Sigmoid colon (tissue), 7 donors: ENCODE results near the gene ALAS1. TPM values are rescaled to one million over a fixed set of nuclear protein-coding genes. Genes with fewer than 3 reads are reported as not detected.
A peak's percentile ranks its signal among the peaks of the same experiment; 100 is the strongest.
"Not testable (repeated sequence)": the region's sequence is repeated elsewhere in the genome, so short reads cannot be mapped to it uniquely, and the experiment has no call there.

Experiments used
- DNase-seq: peaks from one replicate; pipeline ENCODE4 v3.0.0-alpha.2; 2019
- H3K27ac ChIP-seq, 4 donors: fragments of 200-600 bp; sonication (generic); one replicate each; pipeline ENCODE4 v1.5.1; 2016 to 2019; ENCODE audit warnings: mild to moderate bottlenecking in 1 of 4
- H3K27me3 ChIP-seq, 3 donors: fragments of 200-600 bp; sonication (generic); one replicate each; pipeline ENCODE4 v1.5.1; 2019; ENCODE audit warnings: mild to moderate bottlenecking in 1 of 3
- H3K36me3 ChIP-seq, 4 donors: fragments of 200-600 bp; sonication (generic); one replicate each; pipeline ENCODE4 v1.5.1; 2016 to 2019
- H3K4me1 ChIP-seq, 4 donors: fragments of 200-600 bp; sonication (generic); one replicate each; pipeline ENCODE4 v1.5.1; 2017 to 2019
- H3K4me3 ChIP-seq, 4 donors: fragments of 200-600 bp; sonication (generic); one replicate each; pipeline ENCODE4 v1.5.1; 2017 to 2019; ENCODE audit warnings: mild to moderate bottlenecking in 2 of 4, moderate library complexity in 1 of 4
- H3K9me3 ChIP-seq, 4 donors: fragments of 200-600 bp in 3 of 4; sonication (generic) in 3 of 4; one replicate each; pipeline versions ENCODE4 v1.5.1 to v1.6.1; 2013 to 2019
- CTCF ChIP-seq, 4 experiments: fragments of 450-650 bp in 3 of 4; fragments of 200-600 bp in 1 of 4; IDR thresholded peaks; one replicate each; pipeline ENCODE4 v1.5.1; 2016 to 2019; ENCODE audit warnings: antibody characterized with exemption in 4 of 4, mild to moderate bottlenecking in 3 of 4, moderate library complexity in 2 of 4
- EP300 ChIP-seq, 4 donors: sonication (generic); formaldehyde crosslinking; IDR thresholded peaks; one replicate each; pipeline ENCODE4 v1.6.1; 2017; ENCODE audit warnings: antibody characterized with exemption in 4 of 4
- POLR2A ChIP-seq, 2 donors: fragments of 450-650 bp; IDR thresholded peaks; one replicate each; pipeline ENCODE4 v1.6.1; 2016; ENCODE audit warnings: antibody characterized with exemption in 2 of 2, mild to moderate bottlenecking in 2 of 2, moderate library complexity in 2 of 2
- POLR2AphosphoS5 ChIP-seq, 4 donors: sonication (generic); formaldehyde crosslinking; IDR thresholded peaks; one replicate each; pipeline ENCODE4 v1.6.1; 2017; ENCODE audit warnings: antibody characterized with exemption in 4 of 4
- WGBS, 2 donors: extraction: QIAGEN DNeasy Blood & Tissue Kit; methylation state at CpG; one replicate each; pipeline ENCODE4 v1.1.7; 2013; 5-methylcytosine and 5-hydroxymethylcytosine counted together
- intact Hi-C: fragments of 100-400 bp; cut with DNase I; formaldehyde crosslinking; loops from one replicate; pipeline ENCODE4 v1.15.1; 2023
- polyA plus RNA-seq, 3 donors: library from polyadenylated mRNA; stranded (reverse); fragments of 200-250 nt; gene quantifications; one replicate each; pipeline ENCODE4 v1.2.3, GENCODE V29; 2013
- total RNA-seq, 4 donors: library from RNA; depleted of rRNA; stranded (reverse); fragments of >200 nt; gene quantifications; one replicate each; pipeline ENCODE4 v1.1.0, GENCODE V29; 2016
- donor health status: healthy with polysubstance abuse.
- donor health status: Bipolar disorder and iron deficiency.
- donor health status: healthy.

The ALAS1 gene
- total and polyA plus RNA-seq, 7 donors: 23.2 to 121 (median 27.3) TPM

DNA sequence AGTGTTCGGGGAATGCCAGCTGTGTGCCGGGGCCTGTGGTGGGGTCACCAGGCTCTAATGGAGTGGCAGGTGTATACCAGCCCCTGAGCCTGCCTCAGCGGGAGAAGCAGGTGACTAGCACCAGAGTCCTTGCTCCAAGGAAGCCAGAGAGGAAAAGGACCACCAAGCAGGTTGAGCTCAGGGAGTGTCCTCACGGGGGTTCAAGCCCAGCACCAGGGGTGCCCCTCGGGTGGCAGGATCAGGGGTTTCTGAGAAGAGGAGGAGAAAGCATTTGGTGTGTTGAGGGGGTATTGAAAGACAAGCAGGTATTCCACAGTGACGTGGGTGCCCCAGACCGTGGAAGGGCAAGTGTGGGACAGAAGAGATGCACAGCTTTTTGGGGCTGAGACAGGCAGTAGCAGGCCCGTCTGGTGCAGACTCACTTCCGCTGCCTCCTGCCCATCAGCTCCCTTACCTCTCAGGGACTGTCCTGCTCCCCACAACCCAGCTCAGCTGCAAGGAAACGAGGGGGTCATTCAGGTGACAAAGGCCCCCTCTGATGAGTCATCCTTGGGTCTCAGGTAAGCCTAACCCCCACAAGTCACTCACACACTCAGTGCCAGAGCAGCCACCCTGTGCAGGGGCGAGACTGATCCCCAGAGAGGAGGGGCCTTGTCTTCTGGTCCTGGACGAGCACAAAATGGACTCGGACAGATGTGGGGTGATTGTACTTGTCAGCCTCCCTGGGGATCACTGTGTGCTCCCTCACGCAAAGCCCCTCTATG lies 22.4 kb upstream of the ALAS1 start:
- TF ChIP-seq EP300 (IDR thresholded peaks at IDR 0.05) (no peak), POLR2AphosphoS5 (IDR thresholded peaks at IDR 0.05) (no peak), CTCF (IDR thresholded peaks at IDR 0.05) (no peak), POLR2A (IDR thresholded peaks at IDR 0.05) (no peak)
- H3K27ac ChIP-seq: no peak overlapping the region
- no peaks in the 10 kb centered on the region for H3K27me3 ChIP-seq
- no peaks in the 10 kb centered on the region for H3K9me3 ChIP-seq
- DNase-seq: peak; percentile 50
- 92 to 93% methylated on average over 14 of the region's 14 CpGs for WGBS, 2 donors
- H3K36me3 ChIP-seq: no peaks in the 10 kb centered on the region
- H3K4me3 ChIP-seq: no peak overlapping the region
- intact Hi-C loops: no loop called here
- no peaks in the 10 kb centered on the region for H3K4me1 ChIP-seq

- WGBS, 2 donors: 84 to 88% methylated on average over 8 of the region's 8 CpGs
- Histone ChIP-seq H3K36me3 (no peaks in the 10 kb centered on the region), H3K27ac (no peak overlapping the region), H3K4me3 (no peak overlapping the region), H3K27me3 (no peaks in the 10 kb centered on the region), H3K9me3 (no peaks in the 10 kb centered on the region), H3K4me1 (no peaks in the 10 kb centered on the region)
- TF ChIP-seq POLR2AphosphoS5 (IDR thresholded peaks at IDR 0.05) (no peak), EP300 (IDR thresholded peaks at IDR 0.05) (no peak), CTCF (IDR thresholded peaks at IDR 0.05) (no peak), POLR2A (IDR thresholded peaks at IDR 0.05) (no peak)
- peak; percentile 46 for DNase-seq
- intact Hi-C loops: no loop called here
Measured at GRCh38 chr3:52176180-52176752, 21.7 kb upstream of the ALAS1 start.

GRCh38 chr3:52176951-52177700 lies 20.8 kb upstream of the ALAS1 start:
- TF ChIP-seq CTCF (IDR thresholded peaks at IDR 0.05) (no peak), POLR2A (IDR thresholded peaks at IDR 0.05) (no peak), EP300 (IDR thresholded peaks at IDR 0.05) (no peak)
- intact Hi-C loops: no loop called here
- H3K9me3 ChIP-seq: no peaks in the 10 kb centered on the region
- no peaks in the 10 kb centered on the region for H3K4me1 ChIP-seq
- no peak overlapping the region for H3K4me3 ChIP-seq
- no peaks in the 10 kb centered on the region for H3K36me3 ChIP-seq
- H3K27me3 ChIP-seq: no peaks in the 10 kb centered on the region
- WGBS, 2 donors: 80 to 83% methylated on average over 15 of the region's 15 CpGs
- H3K27ac ChIP-seq: no peak overlapping the region
- peak; percentile 46 for DNase-seq

- H3K27ac ChIP-seq: no peak overlapping the region
- H3K9me3 ChIP-seq: no peaks in the 10 kb centered on the region
- intact Hi-C loops: no loop called here
- TF ChIP-seq EP300 (IDR thresholded peaks at IDR 0.05): no peak
- no peak for TF ChIP-seq CTCF (IDR thresholded peaks at IDR 0.05)
- no peak for TF ChIP-seq POLR2A (IDR thresholded peaks at IDR 0.05)
- TF ChIP-seq POLR2AphosphoS5 (IDR thresholded peaks at IDR 0.05): no peak
- 86 to 90% methylated on average over 5 of the region's 5 CpGs for WGBS, 2 donors
- H3K27me3 ChIP-seq: no peaks in the 10 kb centered on the region
- DNase-seq: peak; percentile 26
- no peak overlapping the region for H3K4me3 ChIP-seq
- H3K36me3 ChIP-seq: no peaks in the 10 kb centered on the region
- no peaks in the 10 kb centered on the region for H3K4me1 ChIP-seq
Measured at GRCh38 chr3:52177701-52178042, 20.3 kb upstream of the ALAS1 start.

DNA sequence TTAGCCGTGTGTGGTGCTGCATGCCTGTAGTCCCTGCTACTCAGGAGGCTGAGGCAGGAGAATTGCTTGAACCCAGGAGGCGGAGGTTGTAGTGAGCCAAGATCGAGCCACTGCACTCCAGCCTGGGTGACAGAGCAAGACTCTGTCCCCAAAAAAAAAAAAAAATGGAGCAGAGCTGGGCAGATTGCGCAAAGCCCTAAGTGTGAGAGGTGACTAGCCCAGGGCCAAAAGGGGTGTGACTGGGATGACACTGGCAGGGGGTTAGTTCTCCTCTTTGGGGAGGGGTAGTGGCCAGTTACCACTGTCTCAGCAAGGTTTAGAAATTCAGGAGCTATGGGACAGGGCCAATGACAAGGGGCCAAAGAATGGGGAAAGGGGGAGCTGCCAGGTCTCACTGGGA lies 19.8 kb upstream of the ALAS1 start:
- H3K9me3 ChIP-seq, H3K4me3 ChIP-seq, DNase-seq, H3K27me3 ChIP-seq, H3K27ac ChIP-seq, H3K4me1 ChIP-seq, intact Hi-C loops, H3K36me3 ChIP-seq: not testable (repeated sequence)
- 94 to 95% methylated on average over 4 of the region's 4 CpGs for WGBS, 2 donors
